Nucleus accumbens (tissue), 56 donors: ENCODE data around the gene DRC1.

ENCODE experiments used
- DNase-seq, 56 donors: peaks; one replicate each; lab custom pipeline; 2025; lab: John Stamatoyannopoulos, UW

Gene DRC1

DNA sequence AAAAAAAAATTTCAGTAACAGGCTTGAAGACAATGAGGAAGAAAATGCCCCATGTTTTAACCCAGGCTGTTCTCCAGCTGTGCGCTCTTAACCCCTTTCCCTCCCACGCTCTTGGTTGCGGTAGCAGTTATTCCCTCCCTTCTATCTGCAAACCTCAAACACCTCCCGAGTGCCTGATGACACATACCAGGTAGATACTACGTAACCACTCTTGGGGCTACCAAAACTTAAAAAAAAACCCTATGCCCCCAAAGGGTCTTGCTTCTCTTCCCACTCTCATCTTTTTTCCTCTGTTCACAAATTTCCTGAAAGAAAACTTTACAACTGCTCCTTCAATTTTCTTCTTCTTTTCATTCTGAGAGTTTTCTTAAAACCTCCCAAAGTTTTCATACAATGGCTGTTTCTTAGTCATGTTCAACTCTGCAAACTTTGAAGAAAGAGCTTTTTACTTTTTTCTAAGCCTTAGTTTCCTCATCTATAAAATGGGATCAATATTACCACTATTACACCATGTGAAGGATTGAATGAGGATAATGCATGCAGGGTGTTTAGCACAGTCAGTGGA lies 4.9 kb upstream of the DRC1 start:
- no peak for DNase-seq

DNA sequence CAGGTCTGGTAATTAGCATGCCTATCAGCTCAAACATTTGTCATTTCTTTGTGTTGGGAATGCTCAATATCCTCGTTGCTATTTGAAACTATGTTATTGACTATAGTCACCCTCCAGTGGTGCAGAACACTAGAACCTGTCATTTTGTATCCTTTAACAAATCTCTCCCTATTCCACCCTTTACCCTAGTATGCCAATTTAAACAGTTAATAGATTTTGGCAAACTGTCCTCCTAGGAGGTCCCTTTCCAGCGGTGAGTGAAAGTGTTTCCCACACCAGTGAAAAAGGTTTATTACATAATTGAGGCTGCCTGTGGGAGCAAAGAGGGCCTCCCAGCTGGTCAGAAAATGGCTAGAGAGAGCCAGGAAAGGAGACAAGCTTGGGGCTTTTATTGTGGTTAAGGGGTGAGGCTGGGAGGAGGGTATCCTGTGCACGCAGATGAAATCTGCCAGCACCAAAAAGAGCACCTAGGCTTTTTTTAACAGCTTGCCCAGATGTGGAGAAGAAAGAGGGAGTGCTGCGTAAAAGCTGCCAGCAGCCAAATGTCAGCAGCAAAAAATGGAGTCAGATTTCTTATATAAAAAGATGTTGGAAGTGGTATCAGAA lies 1.8 kb upstream of the DRC1 start:
- no peak for DNase-seq

- DNase-seq: no peak
Measured at GRCh38 chr2:26400723-26401122, 997 bp upstream of the DRC1 start.

DNA sequence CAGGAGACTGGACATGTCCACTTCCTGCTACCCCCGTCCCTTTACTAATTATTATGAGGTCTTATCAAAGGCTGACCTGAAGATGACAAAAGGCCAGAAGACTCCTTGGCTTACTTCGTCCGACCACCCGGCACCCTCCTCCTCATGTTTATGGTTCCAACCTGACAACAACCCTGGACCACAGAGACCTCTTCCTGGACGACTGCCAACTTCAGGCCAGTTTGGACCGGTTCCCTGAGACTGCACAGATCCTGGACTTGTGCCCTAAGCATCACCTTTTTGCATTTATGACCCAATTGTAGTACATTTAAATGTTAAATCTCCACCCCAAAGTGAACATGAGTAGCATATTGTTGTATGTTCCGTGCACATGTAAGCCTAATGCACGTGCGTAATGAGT lies 5.8 kb downstream of the DRC1 start:
- DNase-seq: peak in 1 of 56 donors; percentile 4

DNA sequence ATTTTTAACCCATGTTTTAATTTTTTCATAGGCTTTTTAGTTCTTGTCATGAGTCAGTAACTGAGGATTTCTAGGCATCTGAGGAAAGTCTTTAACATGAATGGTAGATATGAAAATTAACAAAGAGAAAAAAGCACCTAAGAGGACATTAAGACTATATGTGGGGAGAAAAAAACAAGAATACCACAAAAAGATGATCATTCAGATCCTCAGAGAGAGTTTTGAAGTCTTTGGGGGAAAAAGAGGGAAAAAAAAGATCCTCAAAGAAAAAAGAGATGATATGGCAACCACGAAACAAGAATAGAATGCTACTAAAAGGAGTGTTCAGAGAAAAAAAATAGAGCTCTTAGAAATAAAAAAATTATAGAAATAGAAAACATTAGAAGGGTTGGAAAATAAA lies 8.1 kb downstream of the DRC1 start:
- DNase-seq: no peak

DNA sequence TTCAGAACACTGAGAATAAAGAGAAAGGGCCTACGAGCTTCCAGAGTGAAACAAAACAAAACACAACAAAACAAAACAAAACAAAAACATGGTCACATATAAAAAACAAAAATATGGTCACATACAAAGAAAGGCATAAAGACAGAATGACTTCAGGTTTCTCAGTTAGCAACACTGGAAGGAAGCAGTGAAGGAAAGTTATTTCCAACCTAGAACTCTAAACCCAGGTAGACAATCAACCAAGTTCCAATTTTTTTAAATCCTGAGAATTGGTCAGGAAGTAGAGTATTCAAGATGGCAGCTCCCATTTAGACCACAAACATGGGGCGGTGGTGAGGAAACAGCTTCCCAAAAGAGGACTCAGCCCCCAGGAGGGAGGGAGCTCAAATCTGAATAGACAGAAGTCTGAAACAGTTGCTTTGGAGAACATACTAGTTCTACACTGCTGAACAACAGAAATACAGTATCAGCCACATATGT lies 9.1 kb downstream of the DRC1 start:
- no peak for DNase-seq

GRCh38 chr2:26411419-26411818 lies 9.7 kb downstream of the DRC1 start:
- no peak for DNase-seq

DNA sequence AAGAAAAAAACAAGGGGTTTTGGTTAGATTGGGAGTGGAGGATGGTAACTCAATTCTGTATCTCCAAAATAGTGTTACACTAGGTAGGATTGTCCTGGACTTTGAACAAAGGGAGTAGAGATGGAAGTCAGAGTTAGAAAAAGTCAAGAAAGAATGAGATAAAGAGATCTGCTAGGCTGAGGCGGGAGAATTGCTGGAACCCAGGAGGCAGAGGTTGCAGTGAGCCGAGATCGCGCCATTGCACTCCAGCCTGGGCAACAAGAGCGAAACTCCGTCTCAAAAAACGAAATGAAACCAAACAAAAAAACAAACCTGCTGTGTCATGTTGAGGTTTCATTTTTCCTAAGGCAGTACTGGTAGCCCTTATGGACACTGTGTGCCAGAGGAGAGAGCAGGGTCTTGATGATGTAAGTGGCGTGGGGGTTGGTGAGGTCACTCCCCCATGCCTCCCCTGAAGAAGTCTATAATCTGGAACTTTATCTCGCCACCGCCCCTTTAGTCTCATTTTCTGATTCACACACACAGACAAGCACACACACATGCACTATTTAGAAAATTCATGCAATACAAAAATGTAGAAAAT lies 10.5 kb downstream of the DRC1 start:
- no peak for DNase-seq

DNA sequence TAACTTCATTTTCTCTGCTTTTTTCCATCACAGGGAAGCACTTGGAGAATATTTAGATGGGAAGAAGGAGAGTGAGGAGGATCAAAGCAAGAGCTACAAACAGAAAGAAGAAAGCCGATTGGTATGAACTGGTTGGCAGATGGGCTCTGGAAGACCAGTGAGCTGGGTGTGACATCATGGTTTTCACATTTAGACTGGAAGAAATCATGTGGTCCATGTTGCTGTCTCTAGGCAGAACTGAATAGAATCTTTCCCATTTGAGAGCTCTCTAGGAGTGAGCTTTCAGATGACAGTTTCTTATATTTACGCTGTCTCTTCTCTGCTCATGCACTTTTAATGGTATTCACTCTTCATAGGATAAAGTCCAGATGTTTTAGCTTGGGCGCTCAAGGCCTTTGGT lies 12.6 kb downstream of the DRC1 start:
- no peak for DNase-seq

- no peak for DNase-seq
Measured at GRCh38 chr2:26421961-26422360, 20.2 kb downstream of the DRC1 start.

GRCh38 chr2:26422947-26423629 lies 21.4 kb downstream of the DRC1 start:
- no peak for DNase-seq

- DNase-seq: no peak
Measured at GRCh38 chr2:26423750-26424149, 22.0 kb downstream of the DRC1 start.

- DNase-seq: no peak
Measured at GRCh38 chr2:26424221-26424620, 22.5 kb downstream of the DRC1 start.

GRCh38 chr2:26428846-26429245 lies 27.1 kb downstream of the DRC1 start:
- DNase-seq: no peak

- DNase-seq: peak in 5 of 56 donors; percentile 1 to 32 (median 22)
Measured at GRCh38 chr2:26429779-26430578, 28.3 kb downstream of the DRC1 start.

DNA sequence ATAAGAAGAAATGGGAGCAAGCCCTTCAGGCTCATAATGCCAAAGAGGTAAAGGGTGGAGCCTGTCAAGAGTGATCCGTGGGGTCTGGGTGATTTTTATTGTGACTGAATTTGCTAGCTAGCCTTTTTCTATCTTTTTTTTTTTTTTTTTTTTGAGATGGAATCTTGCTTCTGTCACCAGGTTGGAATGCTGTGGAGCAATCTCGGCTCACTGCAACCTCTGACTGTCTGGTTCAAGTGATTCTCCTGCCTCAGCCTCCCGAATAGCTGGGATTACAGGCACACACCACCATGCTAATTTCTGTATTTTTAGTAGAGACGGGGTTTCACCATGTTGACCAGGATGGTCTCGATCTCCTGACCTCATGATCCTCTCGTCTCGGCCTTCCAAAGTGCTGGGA lies 29.1 kb downstream of the DRC1 start:
- no peak for DNase-seq

- no peak for DNase-seq
Measured at GRCh38 chr2:26432363-26432762, 30.6 kb downstream of the DRC1 start.

- DNase-seq: no peak
Measured at GRCh38 chr2:26432859-26433258, 31.1 kb downstream of the DRC1 start.

DNA sequence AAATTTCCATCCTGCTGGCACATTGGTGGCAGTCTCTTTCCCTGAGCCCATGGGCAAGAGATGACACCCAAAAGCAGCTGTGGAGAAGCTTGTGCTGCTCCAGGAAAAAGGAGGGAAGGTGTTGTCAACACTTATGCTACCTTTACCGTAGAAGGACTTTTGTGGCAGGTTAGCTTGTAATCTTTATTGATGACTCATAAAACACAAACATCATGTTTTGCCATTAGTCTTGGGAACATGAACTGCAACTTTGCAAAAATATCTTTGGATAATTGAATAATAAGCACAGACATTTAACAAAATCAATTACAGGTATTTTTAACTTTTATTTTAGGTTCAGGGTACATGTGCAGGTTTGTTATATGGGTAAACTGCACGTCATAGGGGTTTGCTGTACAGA lies 33.4 kb downstream of the DRC1 start:
- no peak for DNase-seq

GRCh38 chr2:26438526-26438925 lies 36.8 kb downstream of the DRC1 start:
- no peak for DNase-seq

DNA sequence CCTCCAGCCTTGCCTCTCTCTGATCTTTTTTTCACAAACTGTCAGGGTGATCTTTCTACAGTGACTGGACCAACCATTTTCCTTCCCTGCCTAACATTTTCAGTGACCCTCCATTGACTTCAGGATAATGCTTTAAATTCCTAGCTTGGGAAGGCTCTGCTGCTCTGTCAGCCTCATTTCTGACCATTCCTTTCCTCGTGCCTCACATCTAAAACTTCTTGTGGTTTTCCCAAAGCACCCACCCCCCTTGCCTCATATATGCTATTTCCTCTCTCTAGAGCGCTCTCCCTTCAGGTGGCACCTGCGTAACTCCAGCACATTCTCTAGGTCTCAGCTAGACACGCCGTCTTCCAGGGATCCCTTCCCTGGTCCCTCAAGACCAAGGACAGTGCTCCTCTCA lies 37.2 kb downstream of the DRC1 start:
- DNase-seq: no peak
